Activated CD8-positive, alpha-beta memory T cell treated with anti-CD3 and anti-CD28 coated beads, Interleukin-2, amount 50 U/mL, for 4 hours (primary cell): ENCODE measurements around the gene NRXN3.

Experiments used
- DNase-seq: peaks from one replicate; pipeline ENCODE4 v3.0.0-alpha.2; 2020

The NRXN3 gene

GRCh38 chr14:78752518-78753188, 582.5 kb downstream of the NRXN3 start:
- DNase-seq = no peak

DNA sequence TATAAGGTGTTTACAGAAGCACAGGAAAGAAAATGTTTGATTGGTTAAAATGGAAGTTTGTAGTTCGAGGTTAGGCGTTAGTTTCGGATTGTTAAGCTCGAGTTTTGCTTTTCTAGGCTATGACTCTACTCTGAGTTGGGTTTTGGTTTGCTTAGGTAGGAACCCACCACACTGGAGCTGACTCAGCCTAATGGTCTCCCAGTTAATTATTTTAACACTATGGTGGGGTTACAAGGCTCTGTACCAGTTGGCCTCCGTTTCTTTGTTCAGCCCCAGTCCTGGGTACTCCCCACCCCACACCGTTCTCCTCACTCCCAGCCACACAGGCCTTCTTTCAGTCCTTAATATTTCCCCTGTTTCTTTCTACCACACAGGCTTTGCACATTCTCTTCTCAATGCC, 583.9 kb downstream of the NRXN3 start:
- no peak for DNase-seq

- no peak for DNase-seq
Measured at GRCh38 chr14:78758333-78758732, 588.2 kb downstream of the NRXN3 start.

- DNase-seq = no peak
Measured at GRCh38 chr14:78762331-78762730, 592.2 kb downstream of the NRXN3 start.

DNA sequence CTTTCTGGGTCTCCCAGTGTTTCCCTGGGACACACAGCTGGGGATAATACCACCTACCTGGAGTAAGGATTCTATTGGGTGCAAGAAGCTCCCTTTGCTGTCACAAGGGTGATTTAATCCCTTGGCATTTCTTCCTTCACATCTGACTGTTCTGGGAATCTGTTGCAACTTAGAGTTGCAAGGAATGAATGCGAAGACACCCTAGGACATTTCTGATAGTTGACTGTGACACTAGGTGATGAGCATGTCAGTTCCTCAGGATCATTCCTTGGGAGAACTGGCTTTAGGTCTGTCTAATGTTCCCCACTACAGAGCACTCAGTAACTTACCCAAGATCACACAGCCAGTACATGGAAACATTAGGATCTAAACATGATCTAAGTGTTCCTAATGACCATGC, 593.6 kb downstream of the NRXN3 start:
- DNase-seq = no peak

DNA sequence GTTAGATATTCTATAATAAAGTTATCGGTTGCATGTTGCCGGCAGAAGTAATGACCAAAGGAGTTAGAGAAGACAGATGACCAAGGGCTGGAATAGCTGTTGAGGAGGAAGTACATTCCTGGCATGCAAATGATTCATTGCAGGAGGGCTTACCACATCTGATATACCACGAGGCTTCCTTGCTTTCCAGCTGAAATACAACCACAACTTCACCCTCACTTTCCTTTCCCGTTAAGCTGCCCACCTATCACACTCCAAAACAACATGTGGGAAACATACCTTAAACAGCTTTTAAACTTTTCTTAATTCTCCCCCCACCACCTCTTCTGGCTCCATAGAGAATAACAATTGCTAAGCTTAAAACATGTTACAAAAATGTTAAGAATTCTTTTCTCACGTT, 594.1 kb downstream of the NRXN3 start:
- no peak for DNase-seq

GRCh38 chr14:78764645-78765044, 594.5 kb downstream of the NRXN3 start:
- DNase-seq = no peak

DNA sequence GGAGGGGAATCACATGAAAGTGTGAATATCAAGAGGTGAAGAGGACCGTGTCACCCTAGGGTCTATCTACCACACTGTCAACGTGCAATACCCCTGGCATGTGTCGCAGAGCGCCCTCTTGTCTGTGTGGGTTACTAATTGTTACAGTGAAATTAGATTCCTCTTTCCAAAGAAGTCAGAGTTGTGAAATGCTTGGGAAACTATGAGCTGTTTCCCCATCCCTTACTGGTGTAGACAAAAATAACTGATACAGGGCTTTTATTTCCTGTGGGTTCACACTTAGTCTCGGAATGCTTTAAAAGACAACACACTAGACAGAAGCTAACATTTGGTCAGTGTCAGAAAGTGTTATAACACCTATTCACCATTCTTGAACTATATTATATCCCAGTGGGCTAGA, 597.3 kb downstream of the NRXN3 start:
- DNase-seq = no peak

GRCh38 chr14:78782551-78782950, 612.4 kb downstream of the NRXN3 start:
- DNase-seq = no peak

DNA sequence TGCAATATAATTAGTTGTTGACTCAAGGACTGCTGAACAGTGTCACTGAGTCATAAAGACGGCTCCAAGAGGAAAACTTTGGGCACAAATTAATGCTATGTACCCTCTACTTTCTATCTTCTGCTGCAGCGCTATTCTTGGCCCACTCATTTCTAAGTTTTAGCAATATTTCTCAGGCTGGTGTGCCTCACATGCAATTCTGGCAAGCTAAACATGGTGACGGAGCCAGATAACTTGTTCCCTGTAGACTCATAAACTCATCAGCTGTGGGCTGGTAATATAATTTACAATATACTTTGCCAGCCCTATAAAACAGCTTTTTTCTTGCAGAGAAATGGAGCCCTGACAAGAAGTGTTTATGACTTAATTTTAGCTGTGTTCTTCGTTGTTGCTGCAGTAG, 615.1 kb downstream of the NRXN3 start:
- no peak for DNase-seq

- no peak for DNase-seq
Measured at GRCh38 chr14:78788467-78789360, 618.5 kb downstream of the NRXN3 start.

GRCh38 chr14:78790271-78790670, 620.1 kb downstream of the NRXN3 start:
- DNase-seq = no peak

GRCh38 chr14:78798757-78799156, 628.6 kb downstream of the NRXN3 start:
- DNase-seq = no peak

DNA sequence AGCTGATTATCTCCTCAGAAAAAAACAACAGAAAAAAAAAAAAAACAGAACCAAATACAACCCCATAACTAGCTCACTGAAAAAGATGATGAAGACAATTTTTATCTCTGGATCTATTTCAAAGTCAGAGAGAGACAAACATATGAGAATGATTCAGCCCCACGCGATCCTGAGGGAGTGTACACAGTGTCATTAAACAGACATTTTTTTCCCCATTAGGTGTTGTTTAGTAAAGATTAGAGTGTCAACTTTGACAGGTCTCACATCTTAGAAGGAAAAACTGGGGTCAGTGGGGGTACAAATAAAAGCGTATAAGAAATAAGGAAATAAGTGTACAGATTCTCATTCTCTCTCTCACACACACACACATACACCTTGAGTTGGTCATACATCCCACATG, 635.4 kb downstream of the NRXN3 start:
- DNase-seq = no peak

DNA sequence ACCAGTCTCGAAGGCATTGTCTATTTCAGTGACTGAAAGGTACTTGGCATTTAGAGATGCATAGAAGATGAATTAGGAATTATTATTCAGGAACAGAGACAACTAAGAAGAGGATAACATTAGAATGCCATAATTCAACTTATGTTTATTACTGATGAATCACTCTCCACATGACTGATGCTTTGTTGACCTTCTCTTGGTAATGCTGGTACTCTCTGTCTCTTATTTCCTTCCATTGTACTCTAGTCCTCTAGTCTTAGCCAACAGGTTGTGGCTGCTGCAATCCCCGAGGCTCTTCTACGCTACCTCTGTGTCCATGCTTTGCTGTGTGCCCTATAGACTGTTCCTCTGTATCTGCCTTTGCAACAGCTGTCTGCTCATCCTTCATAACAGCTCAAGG, 652.9 kb downstream of the NRXN3 start:
- DNase-seq = no peak

GRCh38 chr14:78823516-78823915, 653.3 kb downstream of the NRXN3 start:
- no peak for DNase-seq

DNA sequence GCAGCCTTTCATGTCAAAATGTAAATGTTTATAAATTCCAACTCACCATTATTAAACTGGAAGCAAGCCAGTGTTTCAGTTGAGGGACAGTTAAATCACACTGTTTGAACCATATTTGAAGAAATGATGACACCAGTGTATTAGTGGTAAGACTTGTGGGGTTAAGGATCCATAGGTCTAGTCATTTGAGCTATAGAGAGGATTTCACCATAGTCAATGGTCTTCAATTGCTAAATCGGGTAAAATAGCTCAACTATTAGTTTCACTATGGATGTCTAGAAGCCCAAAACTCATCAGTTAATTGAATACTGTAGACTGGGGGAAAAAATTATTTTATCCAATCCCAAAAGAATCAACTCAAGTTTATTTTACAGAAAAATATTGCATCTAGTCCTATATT, 659.1 kb downstream of the NRXN3 start:
- no peak for DNase-seq

- no peak for DNase-seq
Measured at GRCh38 chr14:78834766-78835451, 664.7 kb downstream of the NRXN3 start.

GRCh38 chr14:78835909-78836308, 665.7 kb downstream of the NRXN3 start:
- DNase-seq = no peak

GRCh38 chr14:78836777-78837176, 666.6 kb downstream of the NRXN3 start:
- no peak for DNase-seq

DNA sequence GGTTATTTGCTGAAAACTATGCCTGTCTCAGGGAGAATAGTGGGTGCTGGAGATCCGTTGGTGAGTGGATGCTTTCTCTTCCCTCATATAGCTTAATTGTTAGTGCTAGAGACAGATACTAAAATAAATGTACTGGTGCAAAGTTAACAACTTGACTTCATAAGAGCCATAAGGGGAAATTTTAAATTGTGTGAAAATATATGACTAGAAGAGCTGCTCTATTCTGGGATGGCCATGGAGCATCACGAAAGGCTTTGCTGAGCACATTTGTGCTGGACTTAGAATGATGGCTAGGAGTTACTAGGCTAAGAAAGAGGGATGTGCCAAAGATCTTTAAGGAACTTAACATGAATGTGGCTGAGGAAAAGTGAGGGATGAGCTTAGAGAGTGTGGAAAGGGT, 668.8 kb downstream of the NRXN3 start:
- DNase-seq = no peak

DNA sequence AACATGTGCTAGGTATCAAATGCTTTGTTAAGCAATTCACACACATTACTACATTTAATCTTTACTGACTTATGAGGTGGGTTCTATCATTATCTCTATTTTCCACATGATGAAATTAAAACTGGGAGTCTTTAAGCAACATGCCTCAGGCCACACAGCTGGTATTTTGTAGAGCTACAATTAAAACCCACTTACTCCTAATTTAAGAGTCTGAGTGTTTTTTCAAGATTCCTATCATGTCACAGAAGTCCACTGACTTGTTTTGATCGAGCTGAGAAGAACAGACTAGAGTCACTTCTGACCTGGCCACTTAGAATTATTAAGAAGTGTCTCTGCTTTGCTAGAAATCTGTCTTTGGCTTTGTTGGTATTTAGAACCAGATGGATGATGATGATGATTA, 670.7 kb downstream of the NRXN3 start:
- DNase-seq = no peak

DNA sequence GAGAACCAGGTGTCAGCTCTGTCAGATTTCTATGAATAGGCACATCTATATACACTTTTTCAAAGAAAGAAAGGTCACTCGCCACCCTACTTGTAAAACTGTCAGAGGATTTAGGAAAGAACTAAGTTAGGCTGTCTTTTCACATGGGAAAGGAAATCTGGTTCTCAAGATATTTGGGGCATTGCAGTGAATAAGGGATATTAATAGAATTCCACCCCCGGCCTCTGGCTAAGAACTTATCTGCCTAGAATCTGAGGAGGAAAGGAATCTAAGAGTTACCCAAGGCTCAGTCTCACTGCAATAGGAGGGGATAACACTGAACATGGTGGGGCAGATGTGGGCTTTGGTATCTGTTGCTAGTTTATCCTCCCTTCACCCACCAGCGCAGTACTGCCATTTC, 677.6 kb downstream of the NRXN3 start:
- no peak for DNase-seq

- no peak for DNase-seq
Measured at GRCh38 chr14:78848234-78848820, 678.2 kb downstream of the NRXN3 start.
